ENCODE results near the gene RPL9.

Gene RPL9

DNA sequence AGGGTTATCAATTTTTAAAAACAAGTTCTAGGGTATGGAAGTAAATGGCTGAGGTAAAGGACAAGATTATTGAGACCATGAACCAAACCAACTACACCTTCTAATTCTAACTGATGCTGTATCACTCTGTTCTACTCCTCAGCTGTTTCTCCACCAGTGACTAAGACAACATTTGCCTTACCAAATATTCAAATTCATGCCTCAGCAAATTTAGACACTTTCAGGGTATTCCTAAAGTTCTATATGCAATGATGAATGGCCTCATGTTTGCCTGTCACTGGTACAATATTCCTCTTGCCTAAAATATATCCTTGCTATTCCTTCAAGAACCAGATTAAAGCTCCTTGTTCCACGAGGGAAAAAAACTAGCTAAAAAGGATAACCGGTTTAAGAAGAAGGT lies 5.0 kb downstream of the RPL9 start:
- peaks cover 17 to 29% (median 24%) of the 10 kb centered on the region in 10 experiments for H3K4me1 ChIP-seq
- no peak for TF ChIP-seq Cebpa-rat (IDR thresholded peaks at IDR 0.05)
- peaks cover 88 to 95% (median 93%) of the 10 kb centered on the region in 11 experiments for H4K20me1 ChIP-seq
- no peak overlapping the region for H3K27ac ChIP-seq
- no peaks in the 10 kb centered on the region for H3K9me3 ChIP-seq (replicated peaks in 1 of 11)
- H3K9ac ChIP-seq = no peak overlapping the region
- H3K4me2 ChIP-seq = no peak overlapping the region
- no peak overlapping the region for H3K4me3 ChIP-seq
- H3K27me3 ChIP-seq = no peaks in the 10 kb centered on the region
- H3K36me3 ChIP-seq = peaks cover 82 to 96% (median 92%) of the 10 kb centered on the region in 11 experiments

DNA sequence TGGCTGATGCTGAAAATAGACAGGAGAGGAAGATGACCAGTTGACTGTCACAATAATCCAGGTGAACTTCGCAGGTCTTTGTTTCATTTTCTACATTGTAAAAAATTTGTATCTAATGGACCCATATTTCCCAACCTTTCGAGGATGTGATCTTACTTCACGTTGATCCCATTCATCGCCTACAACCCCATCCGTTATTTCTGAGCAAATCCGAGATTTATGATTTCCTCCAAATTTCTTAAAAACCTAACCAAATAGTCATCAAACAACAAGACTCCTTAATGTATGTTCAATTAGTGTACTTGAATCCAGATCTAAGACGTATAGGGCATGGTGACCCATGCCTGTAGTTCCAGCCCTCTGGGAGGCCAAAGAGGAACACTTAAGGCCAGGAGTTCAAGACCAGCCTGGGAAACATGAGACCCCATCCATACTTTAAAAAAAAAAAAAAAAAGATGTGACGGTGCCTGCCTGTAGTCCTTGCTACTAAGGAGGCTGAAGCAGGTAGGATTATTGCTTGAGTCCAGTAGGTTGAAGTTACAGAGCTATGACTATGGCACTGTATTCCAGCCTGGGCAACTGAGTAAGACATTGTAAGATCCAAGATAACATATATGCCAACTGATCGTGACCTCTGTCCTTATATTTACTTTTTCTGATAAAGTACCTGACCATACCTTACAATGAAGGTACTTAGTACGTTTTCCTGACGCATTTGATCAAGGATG lies 5.7 kb downstream of the RPL9 start:
- TF ChIP-seq Cebpa-rat (IDR thresholded peaks at IDR 0.05) = no peak
- Histone ChIP-seq H3K4me1 (peaks cover 17 to 29% (median 24%) of the 10 kb centered on the region in 10 experiments), H3K4me3 (no peak overlapping the region), H3K27me3 (no peaks in the 10 kb centered on the region), H3K9ac (no peak overlapping the region), H4K20me1 (peaks cover 89 to 100% (median 98%) of the 10 kb centered on the region in 11 experiments), H3K36me3 (peaks cover 82 to 99% (median 94%) of the 10 kb centered on the region in 11 experiments), H3K4me2 (no peak overlapping the region), H3K9me3 (replicated peaks in 1 of 11) (no peaks in the 10 kb centered on the region), H3K27ac (no peak overlapping the region)

- no peak for TF ChIP-seq Cebpa-rat (IDR thresholded peaks at IDR 0.05)
- H3K27me3 ChIP-seq = no peaks in the 10 kb centered on the region
- H3K36me3 ChIP-seq = peaks cover 76 to 99% (median 90%) of the 10 kb centered on the region in 11 experiments
- no peak overlapping the region for H3K4me3 ChIP-seq
- no peak overlapping the region for H3K9ac ChIP-seq
- peaks cover 14 to 26% (median 20%) of the 10 kb centered on the region in 10 experiments for H3K4me1 ChIP-seq
- peaks cover 82 to 100% (median 95%) of the 10 kb centered on the region in 11 experiments for H4K20me1 ChIP-seq
- no peak overlapping the region for H3K4me2 ChIP-seq
- H3K27ac ChIP-seq = no peak overlapping the region
- peaks cover 0 to under 1% (median 0%) of the 10 kb centered on the region in 11 experiments; a peak in 1 of 22 replicates for H3K9me3 ChIP-seq (replicated peaks in 1 of 11)
Observed at GRCh38 chr4:39452153-39452859, 6.4 kb downstream of the RPL9 start.

GRCh38 chr4:39451423-39452023 lies 7.2 kb downstream of the RPL9 start:
- Histone ChIP-seq H3K27ac (no peak overlapping the region), H3K4me3 (no peak overlapping the region), H3K4me1 (peaks cover 6 to 18% (median 12%) of the 10 kb centered on the region in 10 experiments), H4K20me1 (peaks cover 74 to 100% (median 95%) of the 10 kb centered on the region in 11 experiments), H3K9me3 (replicated peaks in 1 of 11) (peaks cover 0 to 7% (median 0%) of the 10 kb centered on the region in 11 experiments; a peak in 2 of 22 replicates), H3K4me2 (no peak overlapping the region), H3K9ac (no peak overlapping the region), H3K36me3 (peaks cover 68 to 98% (median 88%) of the 10 kb centered on the region in 11 experiments), H3K27me3 (no peaks in the 10 kb centered on the region)
- no peak for TF ChIP-seq Cebpa-rat (IDR thresholded peaks at IDR 0.05)

DNA sequence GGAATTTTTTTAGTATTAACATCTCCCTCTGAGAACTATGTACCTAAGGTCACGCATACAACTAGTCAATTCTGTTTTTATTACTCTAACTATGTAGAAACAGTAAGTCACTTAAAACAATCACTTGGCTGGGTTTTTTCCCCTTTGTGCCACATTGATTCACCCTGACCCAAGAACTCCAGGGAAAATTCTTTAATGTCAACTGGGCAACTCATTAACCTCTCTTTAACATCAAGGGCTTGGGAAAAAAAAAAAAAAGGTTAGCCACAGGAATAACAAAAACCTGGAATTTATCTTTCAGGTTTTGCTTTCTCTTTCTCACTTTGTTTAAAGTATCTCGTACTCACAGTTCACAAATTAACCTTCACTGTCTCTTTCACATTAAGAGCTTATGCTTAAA lies 8.1 kb downstream of the RPL9 start:
- Histone ChIP-seq H3K4me3 (no peak overlapping the region), H3K9ac (no peak overlapping the region), H3K9me3 (replicated peaks in 1 of 11) (peaks cover 0 to 7% (median 0%) of the 10 kb centered on the region in 11 experiments; a peak in 2 of 22 replicates), H3K4me2 (no peak overlapping the region), H3K27ac (no peak overlapping the region), H3K4me1 (peaks cover 3 to 9% (median 3%) of the 10 kb centered on the region in 10 experiments; a peak in 15 of 20 replicates), H4K20me1 (peaks cover 65 to 95% (median 86%) of the 10 kb centered on the region in 11 experiments), H3K27me3 (no peaks in the 10 kb centered on the region), H3K36me3 (peaks cover 59 to 89% (median 79%) of the 10 kb centered on the region in 11 experiments)
- TF ChIP-seq Cebpa-rat (IDR thresholded peaks at IDR 0.05) = no peak

GRCh38 chr4:39446842-39447573 lies 11.7 kb downstream of the RPL9 start:
- Histone ChIP-seq H3K27me3 (no peaks in the 10 kb centered on the region), H3K4me2 (no peak overlapping the region), H3K36me3 (peaks cover 23 to 53% (median 43%) of the 10 kb centered on the region in 11 experiments), H3K27ac (no peak overlapping the region), H3K4me3 (no peak overlapping the region), H4K20me1 (peaks cover 29 to 59% (median 50%) of the 10 kb centered on the region in 11 experiments; a peak in 21 of 22 replicates), H3K9ac (no peak overlapping the region), H3K9me3 (replicated peaks in 1 of 11) (peaks cover 0 to 7% (median 0%) of the 10 kb centered on the region in 11 experiments; a peak in 2 of 22 replicates), H3K4me1 (no peaks in the 10 kb centered on the region)
- no peak for TF ChIP-seq Cebpa-rat (IDR thresholded peaks at IDR 0.05)

GRCh38 chr4:39446483-39446841 lies 12.3 kb downstream of the RPL9 start:
- H3K9me3 ChIP-seq (replicated peaks in 1 of 11) = peaks cover 0 to 7% (median 0%) of the 10 kb centered on the region in 11 experiments; a peak in 2 of 22 replicates
- peaks cover 24 to 53% (median 45%) of the 10 kb centered on the region in 11 experiments; a peak in 20 of 22 replicates for H4K20me1 ChIP-seq
- H3K9ac ChIP-seq = no peak overlapping the region
- TF ChIP-seq Cebpa-rat (IDR thresholded peaks at IDR 0.05) = no peak
- no peak overlapping the region for H3K4me3 ChIP-seq
- H3K27ac ChIP-seq = no peak overlapping the region
- H3K4me2 ChIP-seq = no peak overlapping the region
- no peaks in the 10 kb centered on the region for H3K4me1 ChIP-seq
- H3K27me3 ChIP-seq = no peaks in the 10 kb centered on the region
- peaks cover 18 to 47% (median 37%) of the 10 kb centered on the region in 11 experiments for H3K36me3 ChIP-seq

DNA sequence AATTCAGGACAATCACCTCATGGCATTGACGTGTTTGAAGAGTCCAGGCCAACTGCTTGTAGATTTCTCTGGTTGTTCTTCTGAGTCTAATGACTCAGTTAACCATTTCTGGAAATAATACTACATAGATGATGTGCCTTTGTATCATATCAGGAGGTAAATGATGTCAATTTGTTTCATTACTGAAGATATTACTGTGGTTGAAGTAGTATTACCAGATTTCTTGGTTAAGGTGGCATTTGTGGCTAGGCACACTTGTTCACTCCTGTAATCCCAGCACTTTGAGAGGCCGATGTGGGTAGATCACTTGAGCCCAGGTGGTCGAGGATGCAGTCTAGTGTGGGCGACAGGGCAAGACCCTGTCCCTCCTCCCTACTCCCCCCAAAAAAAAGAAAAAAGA lies 15.7 kb downstream of the RPL9 start:
- Histone ChIP-seq H3K27me3 (no peaks in the 10 kb centered on the region), H3K27ac (no peak overlapping the region), H3K9me3 (replicated peaks in 1 of 11) (peaks cover 0 to 7% (median 0%) of the 10 kb centered on the region in 11 experiments; a peak in 2 of 22 replicates), H3K4me3 (no peak overlapping the region), H3K4me1 (no peaks in the 10 kb centered on the region), H4K20me1 (peaks cover 0 to 19% (median 10%) of the 10 kb centered on the region in 11 experiments; a peak in 13 of 22 replicates), H3K4me2 (no peak overlapping the region), H3K36me3 (peaks cover 0 to 15% (median 7%) of the 10 kb centered on the region in 11 experiments; a peak in 10 of 22 replicates), H3K9ac (no peak overlapping the region)
- TF ChIP-seq Cebpa-rat (IDR thresholded peaks at IDR 0.05) = no peak

Data from BLaER1 treated with 17β-estradiol and CSF1 and Interleukin-3, amounts not matched to agents 10 nM and 100 nM (cell line).